Vagina (tissue), 2 donors: Measurements from ENCODE around the gene WDR70.

Source experiments
- POLR2A ChIP-seq, 2 donors: fragments of 450-650 bp; IDR thresholded peaks; one replicate each; pipeline ENCODE4 v1.6.1; 2017; ENCODE audit warnings: antibody characterized with exemption in 2 of 2, mild to moderate bottlenecking in 2 of 2, moderate library complexity in 2 of 2
- POLR2AphosphoS5 ChIP-seq, 2 donors: sonication (generic); formaldehyde crosslinking; IDR thresholded peaks; one replicate each; pipeline ENCODE4 v1.9.0; 2017; ENCODE audit warnings: antibody characterized with exemption in 2 of 2, mild to moderate bottlenecking in 2 of 2, low read depth in 1 of 2; ENCODE audit not compliant: insufficient read depth in 1 of 2

DNA sequence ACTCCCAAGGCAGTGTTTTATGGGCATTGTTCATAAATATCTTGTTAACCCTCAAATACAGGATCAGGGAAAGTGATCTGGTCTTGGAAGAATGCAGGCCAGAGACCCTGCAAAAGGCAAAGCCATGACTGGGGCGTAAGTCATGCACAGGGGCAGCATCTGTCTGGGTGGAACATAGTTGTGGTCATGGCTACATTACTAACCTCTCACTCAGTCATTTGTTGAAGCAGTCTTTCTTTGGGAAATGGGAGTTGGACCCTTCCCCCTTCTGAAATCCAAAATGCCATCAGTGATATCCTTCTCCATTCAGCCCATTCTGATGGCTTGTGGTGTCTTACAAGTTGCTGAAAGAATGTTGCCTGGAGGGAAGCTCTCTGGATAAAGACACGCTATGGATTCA is 392.6 kb downstream of the WDR70 start:
- no peak for TF ChIP-seq POLR2AphosphoS5 (IDR thresholded peaks at IDR 0.05; ENCODE audit: insufficient read depth in 1 of 2, low read depth in 1 of 2)
- TF ChIP-seq POLR2A (IDR thresholded peaks at IDR 0.05) = no peak
